Kidney epithelial cell (primary cell): ENCODE results near the gene GAS6. TPM values are rescaled to one million over a fixed set of nuclear protein-coding genes. Genes with fewer than 3 reads are reported as not detected.

ENCODE experiments used
- DNase-seq: peaks from one replicate; pipeline ENCODE4 v3.0.0-alpha.2; 2010; ENCODE audit warnings: low read depth
- H3K27me3 ChIP-seq: 2 replicates; pipeline ENCODE4 v1.6.0; 2011; ENCODE audit warnings: low read length; ENCODE audit not compliant: control insufficient read depth, insufficient read depth
- H3K36me3 ChIP-seq: 2 replicates; pipeline ENCODE4 v1.5.1; 2011; ENCODE audit warnings: low read length; ENCODE audit not compliant: control insufficient read depth, insufficient read depth
- H3K4me3 ChIP-seq: 2 replicates; pipeline ENCODE4 v1.5.1; 2011; ENCODE audit warnings: low read depth, mild to moderate bottlenecking, control low read depth, low read length
- total RNA-seq: library from RNA; depleted of rRNA; stranded (reverse); fragments of >200 nt; gene quantifications from 2 replicates; pipeline ENCODE4 v1.2.3, GENCODE V29; 2015
- TF ChIP-seq, protein P1 (sequence below): IDR thresholded peaks from 2 replicates; pipeline ENCODE4 v1.5.1; 2011; ENCODE audit warnings: mild to moderate bottlenecking, moderate library complexity, low read length, control low read depth, inconsistent platforms; ENCODE audit not compliant: insufficient read depth, poor library complexity, severe bottlenecking

Gene GAS6
- total RNA-seq, 1 donor from 2014 or later, result 99.6 TPM

- no peaks in the 10 kb centered on the region for H3K36me3 ChIP-seq
- H3K27me3 ChIP-seq, result no peaks in the 10 kb centered on the region
- H3K4me3 ChIP-seq, result no peak overlapping the region
- TF ChIP-seq, protein P1, sequence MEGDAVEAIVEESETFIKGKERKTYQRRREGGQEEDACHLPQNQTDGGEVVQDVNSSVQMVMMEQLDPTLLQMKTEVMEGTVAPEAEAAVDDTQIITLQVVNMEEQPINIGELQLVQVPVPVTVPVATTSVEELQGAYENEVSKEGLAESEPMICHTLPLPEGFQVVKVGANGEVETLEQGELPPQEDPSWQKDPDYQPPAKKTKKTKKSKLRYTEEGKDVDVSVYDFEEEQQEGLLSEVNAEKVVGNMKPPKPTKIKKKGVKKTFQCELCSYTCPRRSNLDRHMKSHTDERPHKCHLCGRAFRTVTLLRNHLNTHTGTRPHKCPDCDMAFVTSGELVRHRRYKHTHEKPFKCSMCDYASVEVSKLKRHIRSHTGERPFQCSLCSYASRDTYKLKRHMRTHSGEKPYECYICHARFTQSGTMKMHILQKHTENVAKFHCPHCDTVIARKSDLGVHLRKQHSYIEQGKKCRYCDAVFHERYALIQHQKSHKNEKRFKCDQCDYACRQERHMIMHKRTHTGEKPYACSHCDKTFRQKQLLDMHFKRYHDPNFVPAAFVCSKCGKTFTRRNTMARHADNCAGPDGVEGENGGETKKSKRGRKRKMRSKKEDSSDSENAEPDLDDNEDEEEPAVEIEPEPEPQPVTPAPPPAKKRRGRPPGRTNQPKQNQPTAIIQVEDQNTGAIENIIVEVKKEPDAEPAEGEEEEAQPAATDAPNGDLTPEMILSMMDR, result no peak
- no peak for DNase-seq
Observed at GRCh38 chr13:113905018-113905417, 41.1 kb upstream of the GAS6 start.

- TF ChIP-seq, protein P1, result peak; percentile 32
- Histone ChIP-seq H3K27me3 (no peaks in the 10 kb centered on the region), H3K36me3 (no peaks in the 10 kb centered on the region), H3K4me3 (no peak overlapping the region)
- DNase-seq, result no peak
Observed at GRCh38 chr13:113904411-113904810, 40.5 kb upstream of the GAS6 start.

- H3K4me3 ChIP-seq, result no peak overlapping the region
Observed at GRCh38 chr13:113903912-113904311, 40.0 kb upstream of the GAS6 start.

DNA sequence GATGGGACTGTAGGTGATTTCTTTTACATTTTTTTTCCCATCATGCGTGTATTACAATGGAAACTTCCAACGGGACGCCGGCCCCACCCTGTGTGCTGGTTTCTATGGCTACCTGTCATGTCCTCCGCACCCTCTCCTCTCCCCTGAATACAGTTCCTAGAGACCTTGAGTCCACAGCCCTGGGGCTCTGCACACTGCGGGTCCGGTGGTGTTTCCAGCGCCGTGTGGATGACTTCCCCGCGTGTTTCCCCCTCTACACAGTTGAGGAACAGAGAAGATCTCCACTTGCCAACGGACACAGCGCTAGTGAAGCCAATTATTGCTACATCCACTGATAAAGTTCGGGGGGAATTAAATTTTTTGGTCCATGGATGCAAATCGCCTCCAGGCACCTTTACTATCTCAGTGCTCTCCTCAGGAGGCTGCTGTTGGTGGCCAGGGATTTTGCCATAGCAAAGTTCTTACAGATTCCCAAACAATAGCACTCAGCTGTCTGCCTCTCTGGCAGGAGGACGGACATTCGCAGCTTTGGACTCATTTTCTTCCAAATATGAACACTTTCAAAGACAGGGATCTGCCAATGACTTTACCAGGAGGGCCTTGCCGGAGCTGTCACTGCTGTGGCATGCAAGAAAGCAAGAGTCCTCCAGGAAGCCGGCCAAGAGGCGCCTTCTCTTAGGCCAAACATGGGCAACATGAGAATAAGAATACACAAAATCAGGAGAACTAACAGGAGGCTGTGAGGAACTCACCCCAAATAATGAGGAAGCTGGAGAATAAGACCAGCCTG lies 39.3 kb upstream of the GAS6 start:
- Histone ChIP-seq H3K36me3 (no peaks in the 10 kb centered on the region), H3K27me3 (no peaks in the 10 kb centered on the region), H3K4me3 (no peak overlapping the region)
- TF ChIP-seq, protein P1, result no peak
- DNase-seq, result no peak

More at GRCh38 chr13:113903912-113904311, 40.0 kb upstream of the GAS6 start:
- Histone ChIP-seq H3K27me3 (no peaks in the 10 kb centered on the region), H3K36me3 (no peaks in the 10 kb centered on the region)
- TF ChIP-seq, protein P1, result no peak
- no peak for DNase-seq

DNA sequence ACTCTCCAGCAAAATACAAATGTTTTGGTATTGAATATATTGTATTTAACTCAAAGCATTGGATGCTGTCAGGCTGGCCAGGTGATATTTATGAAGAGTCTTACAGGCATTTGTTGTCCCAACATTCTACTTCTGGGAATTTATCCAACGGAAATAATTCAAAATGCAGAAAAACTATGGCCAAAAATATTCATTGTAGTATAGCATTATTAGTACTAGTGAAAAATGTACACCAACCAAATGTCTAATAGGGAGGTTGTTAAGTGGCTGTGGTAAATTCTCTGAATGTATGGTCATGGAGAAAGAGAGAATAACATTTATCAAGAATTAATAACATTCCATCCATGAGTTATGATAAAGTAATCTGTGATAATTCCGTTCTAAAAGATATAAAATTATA lies 38.6 kb upstream of the GAS6 start:
- TF ChIP-seq, protein P1, result no peak
- DNase-seq, result no peak
- Histone ChIP-seq H3K36me3 (no peaks in the 10 kb centered on the region), H3K27me3 (no peaks in the 10 kb centered on the region), H3K4me3 (no peak overlapping the region)

DNA sequence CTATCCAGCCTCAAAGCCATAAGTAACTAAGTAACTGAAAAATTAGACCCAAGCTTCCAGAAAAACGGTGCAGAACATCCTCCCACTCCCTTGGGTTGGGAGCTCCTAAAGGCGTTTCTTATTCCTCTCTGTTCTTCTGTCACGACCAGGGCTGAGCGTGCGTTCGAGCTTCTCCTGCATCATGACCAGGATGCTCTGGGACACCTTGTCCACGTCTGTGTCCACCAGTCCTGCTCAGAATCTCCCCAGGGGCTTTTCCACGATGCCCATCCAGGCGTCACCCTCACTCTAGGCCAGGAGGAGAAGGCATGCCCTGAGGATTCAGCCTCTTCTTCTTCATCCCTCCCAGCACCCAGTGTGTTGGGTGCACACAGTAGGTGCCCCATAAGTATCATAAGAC lies 37.8 kb upstream of the GAS6 start:
- Histone ChIP-seq H3K27me3 (no peaks in the 10 kb centered on the region), H3K36me3 (no peaks in the 10 kb centered on the region), H3K4me3 (no peak overlapping the region)
- DNase-seq, result no peak
- TF ChIP-seq, protein P1, result no peak
